ENCODE measurements around the gene DHRS1.

DHRS1 gene

GRCh38 chr14:24327303-24327702 is 27.7 kb upstream of the DHRS1 start:
- DNase-seq: no peak

- no peak for DNase-seq
These were observed 26.4 kb upstream of the DHRS1 start for GRCh38 chr14:24325963-24326362.

- DNase-seq: no peak
These were observed 25.5 kb upstream of the DHRS1 start for GRCh38 chr14:24325041-24325530.

GRCh38 chr14:24324024-24324423 is 24.4 kb upstream of the DHRS1 start:
- DNase-seq: no peak

GRCh38 chr14:24323341-24323740 is 23.8 kb upstream of the DHRS1 start:
- DNase-seq: no peak

GRCh38 chr14:24322672-24323071 is 23.1 kb upstream of the DHRS1 start:
- no peak for DNase-seq

- no peak for DNase-seq
These were observed 21.8 kb upstream of the DHRS1 start for GRCh38 chr14:24321212-24321975.

GRCh38 chr14:24317141-24317928 is 17.8 kb upstream of the DHRS1 start:
- DNase-seq: no peak

GRCh38 chr14:24316597-24316950 is 17.0 kb upstream of the DHRS1 start:
- no peak for DNase-seq

GRCh38 chr14:24315807-24316596 is 16.4 kb upstream of the DHRS1 start:
- DNase-seq: no peak

GRCh38 chr14:24315243-24315806 is 15.7 kb upstream of the DHRS1 start:
- DNase-seq: no peak

- DNase-seq: no peak
These were observed 15.0 kb upstream of the DHRS1 start for GRCh38 chr14:24314377-24315193.

- no peak for DNase-seq
These were observed 14.3 kb upstream of the DHRS1 start for GRCh38 chr14:24313913-24314312.

GRCh38 chr14:24312736-24313507 is 13.3 kb upstream of the DHRS1 start:
- no peak for DNase-seq

- DNase-seq: no peak
These were observed 12.4 kb upstream of the DHRS1 start for GRCh38 chr14:24311837-24312615.

GRCh38 chr14:24310646-24311604 is 11.3 kb upstream of the DHRS1 start, which contains the start of gene LTB4R:
Gene LTB4R, plus strand, starts transcription at chr14:24311502. Its CDS starts 4,150 bp downstream, at chr14:24315652.
- DNase-seq: peak; percentile 70

GRCh38 chr14:24310265-24310645 is 10.7 kb upstream of the DHRS1 start:
- no peak for DNase-seq

- DNase-seq: no peak
These were observed 10.1 kb upstream of the DHRS1 start, which contains the start of gene LTB4R2 for GRCh38 chr14:24309538-24310264. Gene LTB4R2, plus strand, starts transcription at chr14:24310140. Its CDS starts 525 bp downstream, at chr14:24310665.
